Esophagus squamous epithelium (tissue), 5 donors: ENCODE data around the gene CHMP2A. TPM values are rescaled to one million over a fixed set of nuclear protein-coding genes. Genes with fewer than 3 reads are reported as not detected.

Source experiments
- DNase-seq: peaks from one replicate; lab custom pipeline; 2025; lab: John Stamatoyannopoulos, UW
- H3K27ac ChIP-seq, 4 donors: fragments of 200-600 bp; sonication (generic); one replicate each; pipeline ENCODE4 v1.5.1; 2016 to 2019; ENCODE audit warnings: mild to moderate bottlenecking in 1 of 4
- H3K27me3 ChIP-seq, 4 donors: fragments of 200-600 bp; sonication (generic); 1 replicate in 3 of 4; 2 replicates in 1 of 4; pipeline versions ENCODE4 v1.5.1 to v1.6.0; 2017 to 2021; ENCODE audit warnings: antibody characterized with exemption in 1 of 4
- H3K36me3 ChIP-seq, 3 donors: fragments of 200-600 bp; sonication (generic); one replicate each; pipeline ENCODE4 v1.5.1; 2016 to 2019
- H3K4me1 ChIP-seq, 3 donors: fragments of 200-600 bp; sonication (generic); one replicate each; pipeline ENCODE4 v1.5.1; 2017 to 2019
- H3K4me3 ChIP-seq, 4 donors: fragments of 200-600 bp; sonication (generic); 1 replicate in 3 of 4; 2 replicates in 1 of 4; pipeline ENCODE4 v1.5.1; 2016 to 2019; ENCODE audit warnings: mild to moderate bottlenecking in 2 of 4, moderate library complexity in 1 of 4
- H3K9me3 ChIP-seq, 3 donors: fragments of 200-600 bp; sonication (generic); one replicate each; pipeline ENCODE4 v1.5.1; 2016 to 2019
- CTCF ChIP-seq, 6 experiments: fragments of 450-650 bp in 4 of 6; fragments of 200-600 bp in 2 of 6; sonication (generic) in 2 of 6; IDR thresholded peaks; one replicate each; pipeline ENCODE4 v1.5.1; 2016 to 2019; ENCODE audit warnings: antibody characterized with exemption in 6 of 6, mild to moderate bottlenecking in 4 of 6, moderate library complexity in 4 of 6
- POLR2A ChIP-seq, 4 donors: fragments of 450-650 bp; IDR thresholded peaks; one replicate each; pipeline ENCODE4 v1.6.1; 2017; ENCODE audit warnings: antibody characterized with exemption in 4 of 4, mild to moderate bottlenecking in 4 of 4, moderate library complexity in 3 of 4
- WGBS, 2 donors: methylation state at CpG; one replicate each; pipeline ENCODE4 v1.1.5; 2018; 5-methylcytosine and 5-hydroxymethylcytosine counted together
- intact Hi-C: fragments of 100-400 bp; cut with DNase I; formaldehyde crosslinking; loops from one replicate; pipeline ENCODE4 v1.15.0; 2022
- total RNA-seq, 4 donors: library from RNA; depleted of rRNA; stranded (reverse); fragments of >200 nt; gene quantifications; one replicate each; pipeline ENCODE4 v1.1.0, GENCODE V29; 2016
- donor health status: DM: yes; HTN: yes; CAD: no.

The CHMP2A gene
- total RNA-seq, 4 donors from 2014 or later, result 76.5 to 99.5 (median 86.6) TPM

GRCh38 chr19:58556622-58557220 is 1.8 kb upstream of the CHMP2A start:
- no peak for DNase-seq
- Histone ChIP-seq H3K27ac (peak overlapping the region; percentile 94 to 100 (median 99)), H3K36me3 (peaks cover 5 to 38% (median 21%) of the 10 kb centered on the region in 3 donors), H3K4me1 (peaks cover 34 to 72% (median 44%) of the 10 kb centered on the region in 3 donors), H3K27me3 (no peaks in the 10 kb centered on the region), H3K9me3 (no peaks in the 10 kb centered on the region), H3K4me3 (peak overlapping the region; percentile 80 to 92 (median 88))
- WGBS, 2 donors, result 46 to 53% methylated on average over 10 of the region's 10 CpGs
- intact Hi-C loops, result no loop called here
- no peak for TF ChIP-seq CTCF (IDR thresholded peaks at IDR 0.05)
- TF ChIP-seq POLR2A (IDR thresholded peaks at IDR 0.05), result no peak

- H3K27me3 ChIP-seq, result no peaks in the 10 kb centered on the region
- no peak for DNase-seq
- H3K27ac ChIP-seq, result peak overlapping the region; percentile 94 to 100 (median 99)
- 59 to 76% methylated on average over 5 to 10 of the region's 16 CpGs for WGBS, 2 donors
- no peaks in the 10 kb centered on the region for H3K9me3 ChIP-seq
- TF ChIP-seq POLR2A (IDR thresholded peaks at IDR 0.05) (no peak), CTCF (IDR thresholded peaks at IDR 0.05) (no peak)
- peaks cover 7 to 45% (median 28%) of the 10 kb centered on the region in 3 donors for H3K36me3 ChIP-seq
- H3K4me3 ChIP-seq, result no peak overlapping the region
- H3K4me1 ChIP-seq, result peaks cover 32 to 66% (median 40%) of the 10 kb centered on the region in 3 donors
- intact Hi-C loops, result no loop called here
Measured at GRCh38 chr19:58555920-58556621, 1.2 kb upstream of the CHMP2A start.

- H3K4me3 ChIP-seq, result peak overlapping the region; percentile 55 to 79 (median 74)
- peak overlapping the region; percentile 90 to 100 (median 94) for H3K27ac ChIP-seq
- intact Hi-C loops, result no loop called here
- TF ChIP-seq POLR2A (IDR thresholded peaks at IDR 0.05), result no peak
- no peak for TF ChIP-seq CTCF (IDR thresholded peaks at IDR 0.05)
- H3K36me3 ChIP-seq, result peaks cover 13 to 51% (median 34%) of the 10 kb centered on the region in 3 donors
- H3K4me1 ChIP-seq, result peaks cover 32 to 59% (median 40%) of the 10 kb centered on the region in 3 donors
- H3K27me3 ChIP-seq, result no peaks in the 10 kb centered on the region
- DNase-seq, result no peak
- H3K9me3 ChIP-seq, result no peaks in the 10 kb centered on the region
- WGBS, 2 donors, result 0 to 30% methylated on average over 1 to 2 of the region's 4 CpGs
Measured at GRCh38 chr19:58555369-58555885, 522 bp upstream of the CHMP2A start.

- DNase-seq, result no peak
- Histone ChIP-seq H3K9me3 (no peaks in the 10 kb centered on the region), H3K27ac (peak overlapping the region; percentile 90 to 100 (median 94)), H3K36me3 (peaks cover 26 to 66% (median 49%) of the 10 kb centered on the region in 3 donors), H3K4me1 (peaks cover 25 to 52% (median 32%) of the 10 kb centered on the region in 3 donors), H3K4me3 (peak overlapping the region; percentile 55 to 79 (median 74)), H3K27me3 (no peaks in the 10 kb centered on the region)
- intact Hi-C loops, result no loop called here
- WGBS, 2 donors, result 24 to 34% methylated on average over 9 to 16 of the region's 18 CpGs
- TF ChIP-seq POLR2A (IDR thresholded peaks at IDR 0.05) (no peak), CTCF (IDR thresholded peaks at IDR 0.05) (no peak)
Measured at GRCh38 chr19:58553799-58554493, 959 bp downstream of the CHMP2A start.
